ENCODE measurements around the gene PLCB3.
A peak's percentile ranks its signal among the peaks of the same experiment; 100 is the strongest.
"Not testable (repeated sequence)": the region's sequence is repeated elsewhere in the genome, so short reads cannot be mapped to it uniquely, and the experiment has no call there.

PLCB3 gene

GRCh38 chr11:64313491-64314145, 62.3 kb downstream of the PLCB3 start:
- Mint-ChIP-seq H3K9me3 (no peaks in the 10 kb centered on the region), H3K4me3 (no peak overlapping the region), H3K36me3 (ENCODE audit: low read depth) (peaks cover 17% of the 10 kb centered on the region), H3K27me3 (ENCODE audit: low read depth) (no peaks in the 10 kb centered on the region), H3K27ac (no peak overlapping the region), H3K4me1 (ENCODE audit: low read depth) (peaks cover 25% of the 10 kb centered on the region)

- Mint-ChIP-seq H3K27ac (no peak overlapping the region), H3K4me1 (ENCODE audit: low read depth) (peaks cover 29% of the 10 kb centered on the region), H3K36me3 (ENCODE audit: low read depth) (peaks cover 20% of the 10 kb centered on the region)
Observed at GRCh38 chr11:64314146-64314804, 62.9 kb downstream of the PLCB3 start.

GRCh38 chr11:64314805-64315561, 63.7 kb downstream of the PLCB3 start:
- peaks cover 21% of the 10 kb centered on the region for H3K36me3 Mint-ChIP-seq (ENCODE audit: low read depth)
- H3K27me3 Mint-ChIP-seq (ENCODE audit: low read depth): no peaks in the 10 kb centered on the region
- H3K9me3 Mint-ChIP-seq: no peaks in the 10 kb centered on the region
- no peak overlapping the region for H3K27ac Mint-ChIP-seq
- H3K4me1 Mint-ChIP-seq (ENCODE audit: low read depth): peaks cover 30% of the 10 kb centered on the region
- no peak overlapping the region for H3K4me3 Mint-ChIP-seq

More at GRCh38 chr11:64314146-64314804, 62.9 kb downstream of the PLCB3 start:
- Mint-ChIP-seq H3K27me3 (ENCODE audit: low read depth) (no peaks in the 10 kb centered on the region), H3K9me3 (no peaks in the 10 kb centered on the region), H3K4me3 (no peak overlapping the region)

GRCh38 chr11:64315667-64316526, 64.6 kb downstream of the PLCB3 start:
- Mint-ChIP-seq H3K27ac (peak overlapping the region; percentile 100), H3K36me3 (ENCODE audit: low read depth) (peaks cover 27% of the 10 kb centered on the region), H3K4me1 (ENCODE audit: low read depth) (peaks cover 31% of the 10 kb centered on the region), H3K4me3 (peak overlapping the region; percentile 87)
- not testable (repeated sequence) for H3K9me3 Mint-ChIP-seq; H3K27me3 Mint-ChIP-seq (ENCODE audit: low read depth)

- Mint-ChIP-seq H3K27ac (peak overlapping the region; percentile 100), H3K36me3 (ENCODE audit: low read depth) (peaks cover 32% of the 10 kb centered on the region), H3K4me1 (ENCODE audit: low read depth) (peaks cover 34% of the 10 kb centered on the region), H3K27me3 (ENCODE audit: low read depth) (no peaks in the 10 kb centered on the region), H3K4me3 (peak overlapping the region; percentile 87), H3K9me3 (no peaks in the 10 kb centered on the region)
Observed at GRCh38 chr11:64316672-64317324, 65.5 kb downstream of the PLCB3 start.

GRCh38 chr11:64317325-64317960, 66.1 kb downstream of the PLCB3 start, which contains the start of gene TRMT112:
TSS of gene TRMT112 (minus strand) at chr11:64317559. CDS start at chr11:64317526, 33 bp downstream.
- Mint-ChIP-seq H3K27me3 (ENCODE audit: low read depth) (no peaks in the 10 kb centered on the region), H3K4me1 (ENCODE audit: low read depth) (peaks cover 31% of the 10 kb centered on the region), H3K4me3 (peak within 1 kb of the TSS; percentile 87), H3K27ac (peak within 1 kb of the TSS; percentile 100), H3K36me3 (ENCODE audit: low read depth) (peaks cover 34% of the 10 kb centered on the region), H3K9me3 (no peaks in the 10 kb centered on the region)

- H3K4me3 Mint-ChIP-seq: peak within 1 kb of the TSS; percentile 87
- H3K4me1 Mint-ChIP-seq (ENCODE audit: low read depth): peaks cover 24% of the 10 kb centered on the region
- peak within 1 kb of the TSS; percentile 100 for H3K27ac Mint-ChIP-seq
- H3K27me3 Mint-ChIP-seq (ENCODE audit: low read depth): no peaks in the 10 kb centered on the region
- no peaks in the 10 kb centered on the region for H3K9me3 Mint-ChIP-seq
- H3K36me3 Mint-ChIP-seq (ENCODE audit: low read depth): peaks cover 28% of the 10 kb centered on the region
Observed at GRCh38 chr11:64317961-64318765, 66.8 kb downstream of the PLCB3 start, which contains the start of gene PRDX5. TSS of gene PRDX5 (plus strand) at chr11:64318121. CDS start at chr11:64318216, 95 bp downstream.
